H9 (cell line): ENCODE measurements around the gene CFDP1. TPM values are rescaled to one million over a fixed set of nuclear protein-coding genes. Genes with fewer than 3 reads are reported as not detected.

ENCODE experiments used
- DNase-seq: peaks from one replicate; pipeline ENCODE4 v3.0.0-alpha.2; 2017
- H2AFZ ChIP-seq: one replicate; pipeline ENCODE4 v1.6.1; 2013; ENCODE audit warnings: mild to moderate bottlenecking, low read length, control low read depth, moderate library complexity
- H2AK5ac ChIP-seq: 2 replicates; pipeline ENCODE4 v1.6.1; 2013; ENCODE audit warnings: low read length, control low read depth, mixed read lengths; ENCODE audit not compliant: insufficient read length
- H2BK120ac ChIP-seq: one replicate; pipeline ENCODE4 v1.6.1; 2013; ENCODE audit warnings: low read depth, mild to moderate bottlenecking, low read length, control low read depth, inconsistent platforms; ENCODE audit not compliant: poor library complexity, severe bottlenecking
- H2BK12ac ChIP-seq: 2 replicates; pipeline ENCODE4 v1.6.1; 2013; ENCODE audit warnings: low read length, control low read depth, mixed read lengths, low read depth; ENCODE audit not compliant: insufficient read length
- H2BK15ac ChIP-seq: 2 replicates; pipeline ENCODE4 v1.6.1; 2013; ENCODE audit warnings: low read depth, low read length, control low read depth
- H2BK20ac ChIP-seq: one replicate; pipeline ENCODE4 v1.6.1; 2013; ENCODE audit warnings: low read depth, mild to moderate bottlenecking, low read length, control low read depth, inconsistent platforms; ENCODE audit not compliant: poor library complexity, severe bottlenecking
- H2BK5ac ChIP-seq: 2 replicates; pipeline ENCODE4 v1.6.1; 2013; ENCODE audit warnings: low read length, control low read depth, mixed read lengths; ENCODE audit not compliant: insufficient read length
- H3K14ac ChIP-seq: 2 replicates; pipeline ENCODE4 v1.6.1; 2013; ENCODE audit warnings: low read length, control low read depth; ENCODE audit not compliant: insufficient read depth
- H3K18ac ChIP-seq: 2 replicates; pipeline ENCODE4 v1.6.1; 2013; ENCODE audit warnings: low read depth, mild to moderate bottlenecking, mixed read lengths, low read length, control low read depth; ENCODE audit not compliant: insufficient read length
- H3K23ac ChIP-seq: 2 replicates; pipeline ENCODE4 v1.6.1; 2013; ENCODE audit warnings: low read length, control low read depth, mixed read lengths, low read depth; ENCODE audit not compliant: insufficient read length
- H3K23me2 ChIP-seq: 2 replicates; pipeline ENCODE4 v1.6.1; 2013; ENCODE audit warnings: low read depth, mild to moderate bottlenecking, mixed read lengths, low read length, control low read depth; ENCODE audit not compliant: insufficient read length, poor library complexity, severe bottlenecking
- H3K27ac ChIP-seq: 2 replicates; pipeline ENCODE4 v1.5.1; 2013; ENCODE audit warnings: low read length, control low read depth, mixed read lengths, low read depth; ENCODE audit not compliant: insufficient read length
- H3K27me3 ChIP-seq: 2 replicates; pipeline ENCODE4 v1.6.1; 2013; ENCODE audit warnings: low read length, control low read depth, inconsistent platforms; ENCODE audit not compliant: insufficient read depth
- H3K4ac ChIP-seq: 2 replicates; pipeline ENCODE4 v1.6.1; 2013; ENCODE audit warnings: low read depth, mild to moderate bottlenecking, control low read depth, inconsistent platforms, low read length, moderate library complexity
- H3K4me1 ChIP-seq: 2 replicates; pipeline ENCODE4 v1.6.1; 2013; ENCODE audit warnings: low read length, control low read depth, inconsistent platforms; ENCODE audit not compliant: insufficient read depth
- H3K4me2 ChIP-seq: 2 replicates; pipeline ENCODE4 v1.6.1; 2013; ENCODE audit warnings: low read length, control low read depth, mixed read lengths; ENCODE audit not compliant: insufficient read length, insufficient read depth
- H3K56ac ChIP-seq: 2 replicates; pipeline ENCODE4 v1.6.1; 2013; ENCODE audit warnings: low read depth, mild to moderate bottlenecking, mixed read lengths, low read length, control low read depth; ENCODE audit not compliant: insufficient read length
- H3K79me1 ChIP-seq: 2 replicates; pipeline ENCODE4 v1.6.1; 2013; ENCODE audit warnings: low read depth, mild to moderate bottlenecking, moderate library complexity, low read length, control low read depth, inconsistent platforms; ENCODE audit not compliant: insufficient read depth, poor library complexity, severe bottlenecking
- H3K79me2 ChIP-seq: 2 replicates; pipeline ENCODE4 v1.6.1; 2013; ENCODE audit warnings: low read length, control low read depth, inconsistent platforms; ENCODE audit not compliant: insufficient read depth
- H3K9ac ChIP-seq: 2 replicates; pipeline ENCODE4 v1.6.1; 2013; ENCODE audit warnings: low read length, control low read depth, mixed read lengths; ENCODE audit not compliant: insufficient read length; ENCODE audit errors: extremely low read depth
- H3K9me3 ChIP-seq: one replicate; pipeline ENCODE4 v1.6.1; 2013; ENCODE audit warnings: low read depth, low read length, inconsistent platforms; ENCODE audit not compliant: control insufficient read depth
- H3T11ph ChIP-seq: one replicate; pipeline ENCODE4 v1.6.1; 2013; ENCODE audit warnings: mild to moderate bottlenecking, low read length, control low read depth, inconsistent platforms
- H4K20me1 ChIP-seq: one replicate; pipeline ENCODE4 v1.6.1; 2013; ENCODE audit not compliant: control insufficient read depth, insufficient read length, insufficient read depth
- H4K5ac ChIP-seq: 2 replicates; pipeline ENCODE4 v1.6.1; 2013; ENCODE audit warnings: low read depth, mild to moderate bottlenecking, mixed read lengths, low read length, control low read depth; ENCODE audit not compliant: insufficient read length
- H4K8ac ChIP-seq: replicated peaks from 2 replicates; pipeline ENCODE4 v1.6.1; 2013; ENCODE audit warnings: low read length, control low read depth, mixed read lengths, low read depth; ENCODE audit not compliant: insufficient read length
- H4K91ac ChIP-seq: 2 replicates; pipeline ENCODE4 v1.6.1; 2013; ENCODE audit warnings: low read depth, mild to moderate bottlenecking, moderate library complexity, mixed read lengths, low read length, control low read depth; ENCODE audit not compliant: insufficient read length
- H3K27ac Mint-ChIP-seq, 3 experiments: 2 replicates in 2 of 3; 3 replicates in 1 of 3; pipeline ENCODE4 v1.8.0; 2020 to 2021; ENCODE audit warnings: mixed read lengths in 3 of 3, mild to moderate bottlenecking in 1 of 3, moderate library complexity in 1 of 3
- H3K27me3 Mint-ChIP-seq: 2 replicates; pipeline ENCODE4 v1.8.0; 2021; ENCODE audit warnings: low read depth, mild to moderate bottlenecking, moderate library complexity, mixed read lengths
- H3K36me3 Mint-ChIP-seq, 3 experiments: 2 replicates in 2 of 3; 3 replicates in 1 of 3; pipeline ENCODE4 v1.8.0; 2020 to 2021; ENCODE audit warnings: low read depth in 3 of 3, mixed read lengths in 3 of 3; ENCODE audit not compliant: insufficient read depth in 1 of 3
- H3K4me1 Mint-ChIP-seq, 2 experiments: 2 replicates each; pipeline ENCODE4 v1.8.0; 2020; ENCODE audit warnings: mixed read lengths in 2 of 2
- H3K4me3 Mint-ChIP-seq, 2 experiments: 2 replicates in 1 of 2; 3 replicates in 1 of 2; pipeline ENCODE4 v1.8.0; 2020 to 2021; ENCODE audit warnings: mild to moderate bottlenecking in 2 of 2, mixed read lengths in 2 of 2, moderate library complexity in 1 of 2
- H3K9me3 Mint-ChIP-seq, 2 experiments: 2 replicates in 1 of 2; 3 replicates in 1 of 2; pipeline ENCODE4 v1.8.0; 2020; ENCODE audit warnings: mild to moderate bottlenecking in 2 of 2, mixed read lengths in 2 of 2, moderate library complexity in 1 of 2
- WGBS: extraction: QIAGEN DNeasy Blood & Tissue Kit; methylation state at CpG from one replicate; pipeline ENCODE4 v1.1.7; 2013; ENCODE audit warnings: missing lambda C conversion rate, low lambda C conversion rate, mixed read lengths; ENCODE audit not compliant: insufficient read length; ENCODE audit errors: extremely low coverage; 5-methylcytosine and 5-hydroxymethylcytosine counted together
- total RNA-seq: library from RNA; stranded (reverse); gene quantifications from 2 replicates; pipeline ENCODE4 v1.2.1, GENCODE V29; 2021
- TF ChIP-seq, protein P1 (sequence below): fragments of 200-600 bp; sonication (generic); conservative IDR thresholded peaks from 3 replicates; pipeline ENCODE4 v1.8.0; 2021; ENCODE audit warnings: antibody characterized with exemption, mild to moderate bottlenecking

Gene CFDP1
- total RNA-seq, 1 experiment from 2014 or later = 89.2 TPM

- no peaks in the 10 kb centered on the region for H3K23me2 ChIP-seq
- H3K9ac ChIP-seq = no peak overlapping the region
- no peak overlapping the region for H3T11ph ChIP-seq
- no peak overlapping the region for H3K14ac ChIP-seq
- TF ChIP-seq, protein P1, sequence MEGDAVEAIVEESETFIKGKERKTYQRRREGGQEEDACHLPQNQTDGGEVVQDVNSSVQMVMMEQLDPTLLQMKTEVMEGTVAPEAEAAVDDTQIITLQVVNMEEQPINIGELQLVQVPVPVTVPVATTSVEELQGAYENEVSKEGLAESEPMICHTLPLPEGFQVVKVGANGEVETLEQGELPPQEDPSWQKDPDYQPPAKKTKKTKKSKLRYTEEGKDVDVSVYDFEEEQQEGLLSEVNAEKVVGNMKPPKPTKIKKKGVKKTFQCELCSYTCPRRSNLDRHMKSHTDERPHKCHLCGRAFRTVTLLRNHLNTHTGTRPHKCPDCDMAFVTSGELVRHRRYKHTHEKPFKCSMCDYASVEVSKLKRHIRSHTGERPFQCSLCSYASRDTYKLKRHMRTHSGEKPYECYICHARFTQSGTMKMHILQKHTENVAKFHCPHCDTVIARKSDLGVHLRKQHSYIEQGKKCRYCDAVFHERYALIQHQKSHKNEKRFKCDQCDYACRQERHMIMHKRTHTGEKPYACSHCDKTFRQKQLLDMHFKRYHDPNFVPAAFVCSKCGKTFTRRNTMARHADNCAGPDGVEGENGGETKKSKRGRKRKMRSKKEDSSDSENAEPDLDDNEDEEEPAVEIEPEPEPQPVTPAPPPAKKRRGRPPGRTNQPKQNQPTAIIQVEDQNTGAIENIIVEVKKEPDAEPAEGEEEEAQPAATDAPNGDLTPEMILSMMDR = no peak
- no peaks in the 10 kb centered on the region for H3K9me3 ChIP-seq
- H4K91ac ChIP-seq = no peak overlapping the region
- no peak overlapping the region for H2BK12ac ChIP-seq
- Mint-ChIP-seq H3K36me3 (peaks cover 16 to 47% (median 46%) of the 10 kb centered on the region in 3 experiments), H3K4me3 (no peak overlapping the region), H3K27ac (peak overlapping the region in 1 of 3 experiments; percentile 50; a peak in 1 of 7 replicates), H3K27me3 (no peaks in the 10 kb centered on the region; the same call in 1 of the 2 replicates), H3K9me3 (no peaks in the 10 kb centered on the region; a peak in 1 of 5 replicates), H3K4me1 (peaks cover 0 to 15% of the 10 kb centered on the region in 2 experiments; a peak in 2 of 4 replicates)
- H3K23ac ChIP-seq = no peak overlapping the region
- no peak overlapping the region for H2BK5ac ChIP-seq
- no peak overlapping the region for H3K4me2 ChIP-seq
- no peak overlapping the region for H3K56ac ChIP-seq
- H2BK120ac ChIP-seq = no peak overlapping the region
- H4K8ac ChIP-seq = no peak overlapping the region
- H3K27me3 ChIP-seq = no peaks in the 10 kb centered on the region
- DNase-seq = no peak
- WGBS = no CpG with 5 or more reads among the region's 14 CpGs
- no peaks in the 10 kb centered on the region for H3K79me1 ChIP-seq
- no peak overlapping the region for H4K5ac ChIP-seq
- no peaks in the 10 kb centered on the region for H3K79me2 ChIP-seq
- no peak overlapping the region for H2BK15ac ChIP-seq
- no peak overlapping the region for H3K4ac ChIP-seq
- no peaks in the 10 kb centered on the region for H4K20me1 ChIP-seq
- H2AFZ ChIP-seq = no peak overlapping the region
- H3K27ac ChIP-seq = no peak overlapping the region
- H3K4me1 ChIP-seq = no peaks in the 10 kb centered on the region
- no peak overlapping the region for H2BK20ac ChIP-seq
- no peak overlapping the region for H3K18ac ChIP-seq
- H2AK5ac ChIP-seq = no peak overlapping the region
Measured at GRCh38 chr16:75482434-75483205, 49.3 kb upstream of the CFDP1 start.
